ENCODE measurements around the gene AKT3.

Gene AKT3

DNA sequence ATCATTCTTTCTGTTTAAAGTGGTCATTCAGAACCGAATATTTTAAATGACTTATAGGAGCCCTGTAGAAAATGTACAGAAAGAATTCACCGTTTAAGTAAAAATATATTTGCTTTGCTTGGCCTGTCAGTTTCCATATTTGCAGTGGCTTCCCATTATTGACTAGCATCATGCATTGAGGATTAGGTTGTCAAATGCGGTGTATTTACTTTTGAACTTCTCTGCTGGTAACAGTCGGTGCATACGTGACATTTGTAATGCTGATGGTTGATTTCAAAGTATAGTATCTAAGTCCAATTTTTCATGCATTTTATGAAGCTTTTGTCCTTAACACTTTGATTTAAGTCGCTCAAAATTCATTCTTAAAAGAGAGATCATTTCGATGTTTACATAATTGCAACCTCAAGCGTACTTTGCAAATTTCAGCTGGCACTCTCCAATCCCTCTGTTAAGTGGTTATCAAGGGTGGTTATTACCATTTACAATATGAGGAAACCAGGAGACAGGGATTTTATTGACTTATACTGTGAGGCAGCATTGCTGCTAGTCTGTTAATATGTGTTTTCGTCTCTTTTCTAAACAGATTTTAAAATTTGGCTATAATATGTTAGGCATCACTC lies 392.6 kb downstream of the AKT3 start:
- DNase-seq (ENCODE audit: low read depth in 2 of 2): no peak
- no peak overlapping the region for H3K4me3 ChIP-seq (replicated peaks in 1 of 2; ENCODE audit: low read depth in 2 of 2, low read length in 2 of 2)
- TF ChIP-seq, protein P1, sequence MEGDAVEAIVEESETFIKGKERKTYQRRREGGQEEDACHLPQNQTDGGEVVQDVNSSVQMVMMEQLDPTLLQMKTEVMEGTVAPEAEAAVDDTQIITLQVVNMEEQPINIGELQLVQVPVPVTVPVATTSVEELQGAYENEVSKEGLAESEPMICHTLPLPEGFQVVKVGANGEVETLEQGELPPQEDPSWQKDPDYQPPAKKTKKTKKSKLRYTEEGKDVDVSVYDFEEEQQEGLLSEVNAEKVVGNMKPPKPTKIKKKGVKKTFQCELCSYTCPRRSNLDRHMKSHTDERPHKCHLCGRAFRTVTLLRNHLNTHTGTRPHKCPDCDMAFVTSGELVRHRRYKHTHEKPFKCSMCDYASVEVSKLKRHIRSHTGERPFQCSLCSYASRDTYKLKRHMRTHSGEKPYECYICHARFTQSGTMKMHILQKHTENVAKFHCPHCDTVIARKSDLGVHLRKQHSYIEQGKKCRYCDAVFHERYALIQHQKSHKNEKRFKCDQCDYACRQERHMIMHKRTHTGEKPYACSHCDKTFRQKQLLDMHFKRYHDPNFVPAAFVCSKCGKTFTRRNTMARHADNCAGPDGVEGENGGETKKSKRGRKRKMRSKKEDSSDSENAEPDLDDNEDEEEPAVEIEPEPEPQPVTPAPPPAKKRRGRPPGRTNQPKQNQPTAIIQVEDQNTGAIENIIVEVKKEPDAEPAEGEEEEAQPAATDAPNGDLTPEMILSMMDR (IDR thresholded peaks at IDR 0.05; ENCODE audit: low read depth, low read length): no peak

DNA sequence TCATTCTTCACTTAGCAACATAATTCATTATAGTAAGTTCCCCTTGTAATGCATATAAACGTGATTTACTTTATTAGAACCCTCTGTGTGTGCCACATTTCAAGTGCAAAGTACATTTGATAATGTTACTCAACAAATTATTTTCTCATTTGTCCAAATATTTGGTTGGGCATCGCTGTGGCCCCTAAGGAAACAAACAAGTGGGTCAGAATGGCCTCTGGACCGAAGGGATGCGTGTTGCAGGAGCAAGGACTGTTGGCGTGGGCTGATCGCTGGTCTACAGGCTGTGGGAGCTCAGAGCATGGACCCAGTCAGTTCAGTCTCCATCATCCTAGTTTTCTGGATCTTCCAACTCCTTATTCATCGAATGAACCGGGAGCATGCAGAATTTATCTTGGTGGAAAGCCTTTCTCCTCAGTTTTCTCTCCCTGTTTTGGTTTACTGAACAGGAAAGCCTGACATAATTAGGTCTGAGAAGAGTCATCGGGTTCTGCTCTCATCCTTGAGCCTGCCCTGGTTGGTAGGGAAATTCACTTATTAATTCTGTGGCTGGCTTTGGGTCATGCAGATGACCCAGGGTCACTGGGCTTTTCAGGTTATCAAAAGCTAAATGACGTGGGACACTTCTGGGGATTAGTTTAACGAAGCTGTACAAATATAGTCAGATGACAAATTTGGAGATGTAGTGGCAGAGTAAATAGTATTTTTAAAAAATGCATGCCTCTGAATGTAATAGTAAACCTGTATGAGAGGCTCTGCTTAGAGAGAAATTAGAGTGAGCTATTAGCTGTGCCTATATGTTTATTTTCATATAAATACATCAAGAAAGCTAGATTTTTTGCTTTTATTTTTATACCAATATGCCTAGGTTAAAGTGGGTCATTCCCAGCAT lies 394.0 kb downstream of the AKT3 start:
- TF ChIP-seq, protein P1 (IDR thresholded peaks at IDR 0.05; ENCODE audit: low read depth, low read length): no peak
- DNase-seq (ENCODE audit: low read depth in 2 of 2): no peak

DNA sequence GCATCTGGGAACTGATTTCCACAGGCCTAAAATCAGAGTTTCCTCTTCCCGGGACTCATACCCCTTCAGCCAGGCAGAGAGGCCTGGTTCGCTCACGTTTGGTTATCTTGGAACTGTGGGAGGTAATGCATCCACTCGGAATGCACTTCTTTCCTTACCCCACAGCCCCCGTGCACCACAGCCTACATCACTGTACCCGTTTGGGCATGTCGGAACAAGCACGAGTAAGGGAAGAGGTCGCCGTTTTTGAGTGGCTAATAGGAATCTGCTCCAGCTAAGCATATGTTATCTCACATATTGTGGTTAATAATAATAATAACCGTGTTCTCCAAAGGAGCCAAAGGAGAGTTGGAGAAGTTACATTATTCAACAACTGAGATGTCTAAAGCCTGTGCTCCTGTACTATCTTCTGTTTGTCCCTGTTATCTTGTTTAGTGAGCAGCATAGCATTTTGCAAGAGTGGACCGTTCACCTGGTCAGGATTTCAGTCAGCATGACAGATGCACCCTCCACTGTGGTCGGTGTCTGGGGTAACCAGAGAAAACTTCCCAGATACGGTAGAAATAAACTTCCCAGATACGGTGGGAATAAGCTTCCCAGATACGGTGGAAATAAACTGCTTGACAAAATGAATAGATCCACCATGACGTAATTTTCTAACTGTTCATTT lies 395.6 kb downstream of the AKT3 start:
- no peak for DNase-seq (ENCODE audit: low read depth in 2 of 2)
- H3K4me3 ChIP-seq (replicated peaks in 1 of 2; ENCODE audit: low read depth in 2 of 2, low read length in 2 of 2): no peak overlapping the region
- TF ChIP-seq, protein P1 (IDR thresholded peaks at IDR 0.05; ENCODE audit: low read depth, low read length): no peak

More for the DNA sequence above, 394.0 kb downstream of the AKT3 start:
- no peak overlapping the region for H3K4me3 ChIP-seq (replicated peaks in 1 of 2; ENCODE audit: low read depth in 2 of 2, low read length in 2 of 2)

DNA sequence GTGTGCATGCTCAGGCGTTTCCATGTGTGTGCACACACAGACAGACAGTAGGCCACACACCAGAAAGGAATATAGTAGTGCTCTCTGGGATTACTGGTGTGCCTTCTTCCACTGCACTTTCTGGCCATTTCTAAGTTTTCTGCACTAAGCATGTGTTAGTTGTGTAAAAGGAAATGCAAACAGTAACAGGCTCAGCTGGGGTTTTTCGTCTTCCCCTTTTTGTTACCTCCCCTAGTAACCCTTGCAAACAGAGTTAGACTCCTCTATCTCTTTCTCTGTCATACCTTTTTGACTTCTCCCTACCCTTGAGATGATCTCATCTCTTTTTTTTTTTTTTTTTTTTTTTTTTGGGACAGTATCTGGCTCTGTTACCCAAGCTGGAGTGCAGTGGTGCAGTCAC lies 398.0 kb downstream of the AKT3 start:
- no peak overlapping the region for H3K4me3 ChIP-seq (replicated peaks in 1 of 2; ENCODE audit: low read depth in 2 of 2, low read length in 2 of 2)
- no peak for DNase-seq (ENCODE audit: low read depth in 2 of 2)
- TF ChIP-seq, protein P1 (IDR thresholded peaks at IDR 0.05; ENCODE audit: low read depth, low read length): no peak

DNA sequence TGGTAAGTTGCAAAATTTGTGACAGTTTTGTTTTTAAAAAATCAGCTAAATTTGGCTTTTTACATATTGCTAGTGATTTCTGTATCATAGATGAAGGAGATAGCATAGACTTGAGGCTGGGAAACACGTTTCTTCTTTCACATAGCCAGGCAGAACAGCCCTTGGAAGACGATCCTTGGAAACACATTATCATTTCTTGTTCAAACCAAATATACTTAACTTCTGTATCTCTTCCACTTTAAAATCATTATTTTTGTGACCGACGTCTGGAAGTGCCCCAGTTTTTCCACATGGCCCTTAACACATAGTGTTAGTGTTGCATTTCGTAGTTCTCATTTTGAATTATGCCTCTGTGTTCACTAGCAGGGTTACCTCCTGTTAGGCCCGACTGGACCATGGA lies 400.7 kb downstream of the AKT3 start:
- TF ChIP-seq, protein P1 (IDR thresholded peaks at IDR 0.05; ENCODE audit: low read depth, low read length): no peak
- DNase-seq (ENCODE audit: low read depth in 2 of 2): no peak
- no peak overlapping the region for H3K4me3 ChIP-seq (replicated peaks in 1 of 2; ENCODE audit: low read depth in 2 of 2, low read length in 2 of 2)

DNA sequence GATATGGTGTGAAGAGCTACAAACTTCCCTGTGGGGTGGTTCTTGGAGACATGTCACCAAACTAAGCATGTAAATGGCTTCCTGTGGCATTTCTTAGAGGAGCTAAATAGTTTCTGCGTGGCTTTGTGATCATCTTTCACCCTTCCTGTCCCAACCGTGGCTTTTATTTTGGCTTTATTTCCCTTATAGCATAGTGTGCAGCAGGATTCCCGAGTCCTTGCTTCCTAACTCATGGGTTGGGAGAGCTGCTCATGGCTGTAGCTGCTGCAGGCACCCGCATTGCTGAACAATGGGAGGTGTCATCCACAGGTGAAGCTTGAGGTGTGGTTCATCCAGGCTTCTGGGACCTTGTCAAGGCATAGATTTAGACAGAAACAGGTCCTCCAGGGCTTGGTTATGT lies 402.2 kb downstream of the AKT3 start:
- TF ChIP-seq, protein P1 (IDR thresholded peaks at IDR 0.05; ENCODE audit: low read depth, low read length): no peak

More for the DNA sequence above, 402.2 kb downstream of the AKT3 start:
- no peak for DNase-seq (ENCODE audit: low read depth in 2 of 2)
- H3K4me3 ChIP-seq (replicated peaks in 1 of 2; ENCODE audit: low read depth in 2 of 2, low read length in 2 of 2): no peak overlapping the region
